ENCODE measurements around the gene ADGRD1.

Gene ADGRD1

DNA sequence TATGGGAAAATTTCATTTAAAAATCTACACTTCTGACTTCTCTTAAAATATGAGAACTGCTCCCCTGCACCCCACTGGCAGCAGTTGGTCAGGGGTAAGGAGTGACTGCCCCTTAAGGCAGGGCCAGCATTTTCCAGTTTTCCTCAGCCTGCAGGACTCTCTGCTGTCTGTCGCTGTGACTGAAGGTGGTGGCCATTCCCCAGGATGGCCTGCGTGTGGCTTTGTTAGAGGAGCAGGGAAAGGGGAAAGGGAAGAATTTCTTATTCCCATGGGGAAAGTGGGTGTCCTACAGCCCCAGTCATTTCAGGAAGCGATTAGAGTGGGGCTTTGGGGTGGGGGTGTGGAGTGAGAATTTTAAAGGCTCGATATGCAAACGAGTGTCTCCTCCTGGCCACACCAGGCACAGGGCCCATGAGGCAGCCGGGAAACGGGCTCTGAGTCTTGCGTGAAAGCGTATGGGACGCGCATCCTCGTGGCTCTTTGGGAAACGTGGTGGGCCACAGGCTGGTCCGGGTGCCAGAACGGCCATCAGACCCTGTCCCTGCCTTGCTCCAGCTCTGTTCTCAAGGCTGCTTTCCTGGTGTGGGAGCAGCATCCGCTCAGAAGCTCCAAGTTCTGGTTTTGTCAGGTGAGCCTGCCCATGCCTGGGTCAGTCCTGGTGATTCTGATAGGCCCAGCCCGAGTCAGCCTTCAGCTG lies 23.5 kb downstream of the ADGRD1 start:
- Histone ChIP-seq H3K9ac (ENCODE audit: low read depth, low read length) (no peak overlapping the region), H3K79me2 (ENCODE audit: insufficient read depth, low read length) (no peaks in the 10 kb centered on the region), H3K4me1 (ENCODE audit: insufficient read depth, low read length) (no peaks in the 10 kb centered on the region), H3K36me3 (ENCODE audit: insufficient read depth, low read length) (no peaks in the 10 kb centered on the region), H2AFZ (ENCODE audit: low read depth, low read length) (no peak overlapping the region), H3K4me2 (ENCODE audit: insufficient read depth, low read length) (no peak overlapping the region), H3K9me3 (ENCODE audit: insufficient read depth, low read length, severe bottlenecking) (no peaks in the 10 kb centered on the region), H3K27ac (ENCODE audit: low read length) (no peak overlapping the region), H3K27me3 (ENCODE audit: insufficient read depth, low read length, poor library complexity) (peaks cover 13% of the 10 kb centered on the region), H4K20me1 (ENCODE audit: insufficient read depth, low read length) (no peaks in the 10 kb centered on the region), H3K4me3 (ENCODE audit: low read depth in 1 of 2, low read length in 2 of 2) (no peak overlapping the region)
- DNase-seq: no peak
- no peak for TF ChIP-seq EZH2 (IDR thresholded peaks at IDR 0.05; ENCODE audit: borderline replicate concordance, low read depth, low read length, severe bottlenecking)
- TF ChIP-seq, protein P1, sequence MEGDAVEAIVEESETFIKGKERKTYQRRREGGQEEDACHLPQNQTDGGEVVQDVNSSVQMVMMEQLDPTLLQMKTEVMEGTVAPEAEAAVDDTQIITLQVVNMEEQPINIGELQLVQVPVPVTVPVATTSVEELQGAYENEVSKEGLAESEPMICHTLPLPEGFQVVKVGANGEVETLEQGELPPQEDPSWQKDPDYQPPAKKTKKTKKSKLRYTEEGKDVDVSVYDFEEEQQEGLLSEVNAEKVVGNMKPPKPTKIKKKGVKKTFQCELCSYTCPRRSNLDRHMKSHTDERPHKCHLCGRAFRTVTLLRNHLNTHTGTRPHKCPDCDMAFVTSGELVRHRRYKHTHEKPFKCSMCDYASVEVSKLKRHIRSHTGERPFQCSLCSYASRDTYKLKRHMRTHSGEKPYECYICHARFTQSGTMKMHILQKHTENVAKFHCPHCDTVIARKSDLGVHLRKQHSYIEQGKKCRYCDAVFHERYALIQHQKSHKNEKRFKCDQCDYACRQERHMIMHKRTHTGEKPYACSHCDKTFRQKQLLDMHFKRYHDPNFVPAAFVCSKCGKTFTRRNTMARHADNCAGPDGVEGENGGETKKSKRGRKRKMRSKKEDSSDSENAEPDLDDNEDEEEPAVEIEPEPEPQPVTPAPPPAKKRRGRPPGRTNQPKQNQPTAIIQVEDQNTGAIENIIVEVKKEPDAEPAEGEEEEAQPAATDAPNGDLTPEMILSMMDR (IDR thresholded peaks at IDR 0.05; ENCODE audit: borderline replicate concordance, extremely low read depth, low read length, poor library complexity, severe bottlenecking): no peak
- no peak for ATAC-seq (ENCODE audit: insufficient read depth, low read depth)

DNA sequence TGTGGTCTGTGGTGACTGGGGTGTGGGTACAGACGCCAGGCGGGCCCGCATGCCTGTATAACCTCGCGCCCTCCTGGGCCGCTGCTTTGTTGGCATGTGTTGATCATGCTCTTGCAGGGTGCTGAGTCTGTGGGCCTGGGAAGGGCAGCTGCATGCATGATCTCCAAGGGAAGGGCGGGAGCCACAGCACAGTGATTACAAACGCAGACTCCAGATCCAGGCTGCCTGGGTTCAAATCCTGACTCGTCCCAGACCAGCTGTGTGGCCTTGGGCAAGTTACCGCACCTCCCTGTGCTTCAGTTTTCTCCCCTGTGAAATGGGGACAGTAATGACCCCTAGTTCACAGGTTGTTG lies 24.0 kb downstream of the ADGRD1 start:
- ATAC-seq (ENCODE audit: insufficient read depth, low read depth): no peak
- Histone ChIP-seq H3K9me3 (ENCODE audit: insufficient read depth, low read length, severe bottlenecking) (no peaks in the 10 kb centered on the region), H3K27ac (ENCODE audit: low read length) (no peak overlapping the region), H3K36me3 (ENCODE audit: insufficient read depth, low read length) (no peaks in the 10 kb centered on the region), H4K20me1 (ENCODE audit: insufficient read depth, low read length) (no peaks in the 10 kb centered on the region), H3K4me2 (ENCODE audit: insufficient read depth, low read length) (no peak overlapping the region), H3K27me3 (ENCODE audit: insufficient read depth, low read length, poor library complexity) (peaks cover 13% of the 10 kb centered on the region), H3K4me3 (ENCODE audit: low read depth in 1 of 2, low read length in 2 of 2) (no peak overlapping the region), H3K4me1 (ENCODE audit: insufficient read depth, low read length) (no peaks in the 10 kb centered on the region), H3K9ac (ENCODE audit: low read depth, low read length) (no peak overlapping the region), H2AFZ (ENCODE audit: low read depth, low read length) (no peak overlapping the region), H3K79me2 (ENCODE audit: insufficient read depth, low read length) (no peaks in the 10 kb centered on the region)
- no peak for DNase-seq
- TF ChIP-seq EZH2 (IDR thresholded peaks at IDR 0.05; ENCODE audit: borderline replicate concordance, low read depth, low read length, severe bottlenecking): no peak
- TF ChIP-seq, protein P1 (IDR thresholded peaks at IDR 0.05; ENCODE audit: borderline replicate concordance, extremely low read depth, low read length, poor library complexity, severe bottlenecking): no peak

DNA sequence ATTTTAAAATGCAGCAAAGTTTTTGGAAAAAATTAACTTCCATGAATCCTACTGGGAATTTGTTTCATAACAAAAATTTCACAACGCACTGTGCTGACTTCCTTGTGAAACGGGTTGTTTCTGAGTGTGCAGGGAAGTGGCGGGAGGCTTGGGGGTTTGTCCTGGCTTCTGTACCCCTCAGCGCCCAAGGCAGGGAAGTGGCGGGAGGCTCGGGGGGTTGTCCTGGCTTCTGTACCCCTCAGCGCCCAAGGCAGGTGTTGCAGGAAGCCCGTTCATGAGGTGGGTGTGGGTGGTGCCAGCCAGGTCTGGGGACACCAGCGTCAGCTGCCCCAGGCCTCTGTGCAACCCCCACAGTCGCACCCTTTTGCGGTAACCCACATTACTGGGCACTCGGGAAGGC lies 25.1 kb downstream of the ADGRD1 start:
- Histone ChIP-seq H3K9me3 (ENCODE audit: insufficient read depth, low read length, severe bottlenecking) (no peaks in the 10 kb centered on the region), H2AFZ (ENCODE audit: low read depth, low read length) (no peak overlapping the region), H4K20me1 (ENCODE audit: insufficient read depth, low read length) (no peaks in the 10 kb centered on the region), H3K36me3 (ENCODE audit: insufficient read depth, low read length) (no peaks in the 10 kb centered on the region), H3K27me3 (ENCODE audit: insufficient read depth, low read length, poor library complexity) (peaks cover 13% of the 10 kb centered on the region), H3K4me3 (ENCODE audit: low read depth in 1 of 2, low read length in 2 of 2) (no peak overlapping the region), H3K4me1 (ENCODE audit: insufficient read depth, low read length) (no peaks in the 10 kb centered on the region), H3K9ac (ENCODE audit: low read depth, low read length) (no peak overlapping the region), H3K79me2 (ENCODE audit: insufficient read depth, low read length) (no peaks in the 10 kb centered on the region), H3K4me2 (ENCODE audit: insufficient read depth, low read length) (no peak overlapping the region), H3K27ac (ENCODE audit: low read length) (no peak overlapping the region)
- DNase-seq (no peak), ATAC-seq (ENCODE audit: insufficient read depth, low read depth) (no peak)
- no peak for TF ChIP-seq EZH2 (IDR thresholded peaks at IDR 0.05; ENCODE audit: borderline replicate concordance, low read depth, low read length, severe bottlenecking)
- TF ChIP-seq, protein P1 (IDR thresholded peaks at IDR 0.05; ENCODE audit: borderline replicate concordance, extremely low read depth, low read length, poor library complexity, severe bottlenecking): no peak

Measured in DND-41 (cell line).